GM12892 (cell line): Measurements from ENCODE around the gene NUP107.

Source experiments
- DNase-seq: peaks from one replicate; pipeline ENCODE4 v3.0.0; 2011; ENCODE audit not compliant: insufficient read length
- FAIRE-seq: peaks from 2 replicates; lab custom pipeline; 2011; peaks lifted over from hg19 to GRCh38; lab: Jason Lieb, UNC
- POLR2A ChIP-seq: IDR thresholded peaks from 2 replicates; pipeline ENCODE4 v1.6.1; 2011; ENCODE audit warnings: low read depth, low read length, control low read depth
- POLR2AphosphoS5 ChIP-seq: IDR thresholded peaks from 2 replicates; pipeline ENCODE4 v1.6.1; 2011; ENCODE audit warnings: low read depth, low read length, control low read depth
- TAF1 ChIP-seq: IDR thresholded peaks from 2 replicates; pipeline ENCODE4 v1.6.1; 2011; ENCODE audit warnings: low read depth, mild to moderate bottlenecking, control low read depth, low read length, borderline replicate concordance

The NUP107 gene

DNA sequence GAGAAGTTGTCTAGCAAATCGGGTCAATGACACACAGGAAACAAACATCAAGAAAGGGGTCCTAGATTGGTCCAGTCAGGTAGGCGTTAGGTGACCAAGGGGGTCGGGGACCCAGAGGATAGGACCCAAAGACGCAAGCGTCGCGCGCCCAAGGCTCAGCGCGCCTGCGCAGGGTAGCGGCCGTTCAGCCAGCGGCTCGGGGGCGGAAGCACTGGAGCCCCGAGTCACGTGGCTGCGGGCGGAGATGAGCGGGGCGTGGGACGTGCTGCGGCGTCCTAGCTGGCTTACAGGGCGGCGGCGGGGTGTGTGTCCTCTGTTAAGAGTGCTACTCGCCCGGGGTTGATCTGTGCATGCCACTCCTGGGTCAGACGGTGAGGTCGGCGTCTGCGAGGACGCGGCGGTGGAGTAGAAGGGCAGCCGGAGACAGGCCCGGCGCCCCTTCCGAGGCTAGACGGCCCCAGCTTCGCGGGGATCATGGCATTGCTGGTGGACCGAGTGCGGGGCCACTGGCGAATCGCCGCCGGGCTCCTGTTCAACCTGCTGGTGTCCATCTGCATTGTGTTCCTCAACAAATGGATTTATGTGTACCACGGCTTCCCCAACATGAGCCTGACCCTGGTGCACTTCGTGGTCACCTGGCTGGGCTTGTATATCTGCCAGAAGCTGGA lies 59.3 kb downstream of the NUP107 start, which contains the start of gene SLC35E3:
Gene SLC35E3 (plus strand): TSS at position 273 of the 668 bp plus-strand sequence. CDS start 202 bp downstream, at position 475.
- peak; percentile 95 for FAIRE-seq
- TF ChIP-seq POLR2AphosphoS5 (peak; percentile 73; the same call in 1 of the 2 replicates), TAF1 (peak; percentile 40; the same call in 1 of the 2 replicates), POLR2A (peak; percentile 79; the same call in 1 of the 2 replicates)
- peak; percentile 94 for DNase-seq

DNA sequence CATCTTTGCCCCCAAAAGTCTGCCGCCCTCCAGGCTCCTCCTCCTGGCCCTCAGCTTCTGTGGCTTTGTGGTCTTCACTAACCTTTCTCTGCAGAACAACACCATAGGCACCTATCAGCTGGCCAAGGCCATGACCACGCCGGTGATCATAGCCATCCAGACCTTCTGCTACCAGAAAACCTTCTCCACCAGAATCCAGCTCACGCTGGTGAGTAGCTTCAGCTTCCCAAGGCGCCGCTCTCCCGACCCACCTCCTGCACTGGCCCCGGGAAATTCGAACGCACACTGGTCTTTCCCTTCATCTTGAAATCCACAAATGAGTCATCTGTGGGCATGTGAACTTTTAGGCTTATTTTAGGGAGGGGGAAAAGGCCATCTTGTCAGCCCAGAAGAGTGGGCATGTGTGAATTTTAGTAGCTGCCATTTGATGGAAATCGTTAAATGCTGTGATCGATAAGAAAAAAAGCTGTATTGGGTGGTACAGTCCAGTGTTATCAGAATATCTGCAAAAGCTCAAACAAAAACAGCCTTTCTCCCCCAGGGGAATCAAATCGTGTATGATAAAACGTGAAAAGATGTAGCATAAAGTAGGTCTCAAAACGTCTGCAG lies 59.9 kb downstream of the NUP107 start:
- no peak for TF ChIP-seq POLR2A
- no peak for TF ChIP-seq POLR2AphosphoS5
- peak; percentile 32; the same call in 1 of the 2 replicates for TF ChIP-seq TAF1
- peak; percentile 17 for DNase-seq
- FAIRE-seq = no peak

GRCh38 chr12:68749443-68749842 lies 62.7 kb downstream of the NUP107 start:
- TF ChIP-seq POLR2AphosphoS5 = no peak
- TF ChIP-seq TAF1 = no peak
- no peak for TF ChIP-seq POLR2A
- DNase-seq (no peak), FAIRE-seq (no peak)

DNA sequence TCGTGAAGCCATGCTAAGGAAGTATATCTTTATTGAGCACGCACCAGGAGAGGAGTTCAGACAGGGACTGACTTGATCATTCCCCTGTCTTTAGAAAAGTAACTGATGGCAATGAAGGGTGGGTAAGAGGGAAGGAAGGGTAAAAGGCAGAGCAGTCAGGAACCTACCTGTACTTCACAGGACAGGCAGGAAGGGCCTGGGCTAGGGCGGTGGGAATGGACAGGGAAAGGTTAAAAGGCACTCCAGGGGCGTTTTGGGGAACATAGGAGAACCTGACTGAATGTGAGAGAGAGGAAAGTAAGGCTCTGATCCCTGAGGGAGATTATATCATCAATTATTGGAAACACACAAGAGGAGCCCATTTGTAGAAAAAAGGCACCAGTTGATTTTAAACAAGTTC lies 63.1 kb downstream of the NUP107 start:
- DNase-seq = no peak
- no peak for TF ChIP-seq POLR2AphosphoS5
- TF ChIP-seq TAF1 = no peak
- no peak for TF ChIP-seq POLR2A
- no peak for FAIRE-seq

GRCh38 chr12:68750506-68750905 lies 63.7 kb downstream of the NUP107 start:
- no peak for TF ChIP-seq POLR2AphosphoS5
- no peak for DNase-seq
- FAIRE-seq = no peak

DNA sequence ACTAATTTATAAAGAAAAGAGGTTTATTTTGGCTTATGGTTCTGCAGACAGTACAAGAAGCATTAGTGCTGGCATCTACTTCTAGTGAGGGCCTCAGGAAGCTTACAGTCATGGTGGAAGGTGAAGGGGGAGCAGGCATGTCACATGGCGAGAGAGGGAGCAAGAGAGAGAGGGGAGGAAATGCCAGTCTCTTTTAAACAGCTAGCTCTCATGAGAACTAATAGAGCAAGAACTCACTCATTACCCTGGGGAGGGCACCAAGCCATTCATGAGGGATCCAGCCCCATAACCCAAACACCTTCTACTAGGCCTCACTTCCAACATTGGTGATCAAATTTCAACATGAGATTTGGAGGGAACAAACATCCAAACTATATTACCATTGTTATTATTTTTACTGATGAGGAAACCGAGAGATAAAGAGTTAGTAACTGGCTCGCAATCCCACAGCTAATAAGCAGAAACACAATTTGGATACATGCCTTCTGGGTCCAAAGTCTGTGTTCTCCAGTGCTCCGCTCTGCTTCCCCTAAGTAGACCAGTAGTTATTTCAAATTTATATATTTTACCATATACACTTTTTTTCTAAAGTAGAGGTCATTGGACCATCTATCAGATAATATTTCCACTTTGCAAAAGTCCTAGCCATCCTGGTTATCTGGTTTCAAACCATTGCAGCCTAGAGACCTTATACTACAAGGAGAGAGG lies 68.9 kb downstream of the NUP107 start:
- no peak for FAIRE-seq

DNA sequence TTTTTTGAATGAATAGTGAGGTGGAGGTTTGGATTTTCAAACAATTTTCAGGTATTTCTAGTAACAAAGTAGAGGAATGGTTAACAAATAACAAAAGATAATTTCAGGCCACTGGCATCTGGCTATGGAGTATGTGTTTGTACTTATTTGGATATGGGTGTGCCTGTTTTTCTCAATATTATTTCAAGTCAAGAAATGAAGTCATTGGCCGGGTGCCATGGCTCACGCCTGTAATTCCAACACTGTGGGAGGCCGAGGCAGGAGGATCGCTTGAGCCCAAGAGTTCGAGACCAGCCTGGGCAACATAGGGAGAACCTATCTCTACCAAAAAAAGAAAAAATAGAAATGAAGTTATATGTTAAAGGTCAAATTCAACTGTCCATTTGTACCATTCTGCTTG lies 73.1 kb downstream of the NUP107 start:
- no peak for FAIRE-seq
- TF ChIP-seq POLR2AphosphoS5 = no peak
- TF ChIP-seq TAF1 = no peak
- no peak for TF ChIP-seq POLR2A
- DNase-seq = no peak

More for the DNA sequence above, 68.9 kb downstream of the NUP107 start:
- TF ChIP-seq TAF1 (no peak), POLR2A (no peak), POLR2AphosphoS5 (no peak)
- DNase-seq = no peak

GRCh38 chr12:68760806-68761441 lies 74.1 kb downstream of the NUP107 start:
- DNase-seq (no peak), FAIRE-seq (no peak)
- no peak for TF ChIP-seq POLR2AphosphoS5
- TF ChIP-seq POLR2A = no peak

GRCh38 chr12:68761442-68761812 lies 74.6 kb downstream of the NUP107 start:
- no peak for DNase-seq
- FAIRE-seq = no peak
- no peak for TF ChIP-seq POLR2AphosphoS5
- no peak for TF ChIP-seq POLR2A
- TF ChIP-seq TAF1 = no peak

- DNase-seq = no peak
- FAIRE-seq = no peak
- TF ChIP-seq TAF1 = no peak
- TF ChIP-seq POLR2AphosphoS5 = no peak
- no peak for TF ChIP-seq POLR2A
These were observed 75.3 kb downstream of the NUP107 start for GRCh38 chr12:68761901-68762630.

DNA sequence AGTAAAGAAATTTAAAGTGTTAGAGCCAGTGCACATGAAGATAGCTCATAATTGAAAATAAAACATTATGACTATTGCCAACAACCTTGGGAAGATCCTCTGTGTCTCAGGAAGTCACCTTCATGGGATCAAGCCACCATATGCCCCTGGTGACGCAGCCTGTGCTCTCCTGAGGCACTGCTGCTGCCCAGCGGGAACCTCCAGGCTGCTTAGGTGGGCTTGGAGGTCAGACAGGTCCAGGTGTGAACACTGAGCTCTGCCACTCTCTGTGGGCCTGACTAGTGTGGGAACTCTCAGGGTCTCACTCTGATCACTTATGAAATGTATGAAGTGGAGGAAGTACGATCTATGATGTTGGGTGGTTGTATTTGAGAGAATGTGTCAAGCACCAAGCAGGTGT lies 75.9 kb downstream of the NUP107 start:
- no peak for FAIRE-seq

More for the DNA sequence above, 75.9 kb downstream of the NUP107 start:
- TF ChIP-seq POLR2AphosphoS5 (no peak), POLR2A (no peak), TAF1 (no peak)
- DNase-seq = no peak
